SK-N-SH (cell line): ENCODE data around the gene DLGAP5.

ENCODE experiments used
- CTCF ChIP-seq: fragments of 200-600 bp; sonication (generic); IDR thresholded peaks from 2 replicates; pipeline ENCODE4 v1.6.1; 2017; ENCODE audit warnings: antibody characterized with exemption, mild to moderate bottlenecking, moderate library complexity
- SIN3A ChIP-seq: IDR thresholded peaks from 2 replicates; pipeline ENCODE4 v1.6.1; 2012; ENCODE audit warnings: low read depth, mild to moderate bottlenecking, low read length, moderate library complexity, borderline replicate concordance
- USF2 ChIP-seq: fragments of 150-350 bp; IDR thresholded peaks from 2 replicates; pipeline ENCODE4 v1.6.1; 2017; ENCODE audit warnings: antibody characterized with exemption, low read length, low read depth, borderline replicate concordance

- TF ChIP-seq SIN3A, result no peak
- no peak for TF ChIP-seq USF2
- TF ChIP-seq CTCF, result no peak
Observed at GRCh38 chr14:55139141-55139540, 52.2 kb downstream of the DLGAP5 start.
